Measurements from ENCODE around the gene ABHD4.
"Not testable (repeated sequence)": the region's sequence is repeated elsewhere in the genome, so short reads cannot be mapped to it uniquely, and the experiment has no call there.

- TF ChIP-seq CTCF, POLR2A (IDR thresholded peaks at IDR 0.05): not testable (repeated sequence)
Observed at GRCh38 chr14:22587677-22588422, 10.2 kb upstream of the ABHD4 start.

Data from Peyer's patch (tissue), 4 donors.